Measurements from ENCODE around the gene SHISA4. TPM values are rescaled to one million over a fixed set of nuclear protein-coding genes. Genes with fewer than 3 reads are reported as not detected.

SHISA4 gene
- polyA plus RNA-seq, 1 donor from 2014 or later, result 1.5 TPM

DNA sequence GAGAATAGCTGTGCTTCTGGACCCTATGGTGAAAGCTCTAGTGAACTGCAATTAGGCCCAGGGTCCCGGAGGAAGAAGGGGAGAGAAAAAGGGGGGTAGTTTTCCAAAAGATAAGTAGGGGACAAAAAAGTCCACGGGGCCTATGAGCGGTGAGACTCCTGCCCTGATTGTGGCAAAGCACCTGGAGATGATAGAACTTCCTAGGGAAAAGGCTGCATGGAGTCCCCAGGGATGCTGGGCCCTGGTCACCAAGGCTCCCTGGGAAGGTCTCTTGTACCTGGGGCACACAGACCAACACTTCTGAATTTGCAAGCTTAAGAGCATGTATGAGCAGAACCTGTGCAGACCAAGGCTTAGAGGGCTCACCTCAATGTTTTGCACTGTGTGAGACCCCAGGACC is 5.4 kb upstream of the SHISA4 start:
- H3K4me2 ChIP-seq (ENCODE audit: low read length), result no peak overlapping the region
- no peaks in the 10 kb centered on the region for H3K9me3 ChIP-seq (ENCODE audit: low read length)

DNA sequence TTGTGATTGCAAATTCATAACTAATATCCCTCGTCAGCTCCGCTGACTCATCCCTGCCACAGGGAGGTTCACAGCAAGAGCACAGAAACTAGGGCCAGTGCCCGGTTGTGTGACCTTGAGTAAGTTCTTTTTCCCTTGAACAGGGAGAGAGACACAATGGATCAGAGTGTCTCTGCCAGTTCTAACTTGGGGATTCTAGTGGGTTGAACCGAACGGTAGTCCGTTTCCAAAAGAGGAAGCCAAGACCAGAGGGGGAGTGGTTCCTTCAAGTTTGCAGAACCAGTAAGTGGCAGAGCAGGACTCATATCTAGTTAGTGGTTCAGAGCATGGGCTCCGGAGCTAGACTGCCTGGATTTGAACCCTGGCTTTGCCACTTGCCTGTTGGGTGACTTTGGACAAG is 4.9 kb upstream of the SHISA4 start:
- Histone ChIP-seq H3K79me2 (replicated peaks; ENCODE audit: insufficient read depth, low read length) (no peaks in the 10 kb centered on the region), H3K36me3 (ENCODE audit: insufficient read depth, low read length) (no peaks in the 10 kb centered on the region), H3K4me2 (ENCODE audit: low read length) (no peak overlapping the region), H4K20me1 (ENCODE audit: insufficient read depth) (no peaks in the 10 kb centered on the region), H3K9ac (ENCODE audit: low read length) (no peak overlapping the region), H3K9me3 (ENCODE audit: low read length) (no peaks in the 10 kb centered on the region), H2AFZ (ENCODE audit: low read depth, low read length) (no peak overlapping the region), H3K27ac (ENCODE audit: low read length) (no peak overlapping the region), H3K9me2 (ENCODE audit: insufficient read depth, low read length) (no peaks in the 10 kb centered on the region), H3K27me3 (ENCODE audit: insufficient read depth, low read depth, low read length) (peaks cover 5% of the 10 kb centered on the region), H3K4me3 (ENCODE audit: low read length) (no peak overlapping the region), H3F3A (ENCODE audit: insufficient read depth, low read length, poor library complexity, severe bottlenecking) (no peaks in the 10 kb centered on the region)
- no peak for TF ChIP-seq EP300 (conservative IDR thresholded peaks at IDR 0.05; ENCODE audit: poor library complexity, severe bottlenecking)
- no peak for TF ChIP-seq RAD21 (conservative IDR thresholded peaks at IDR 0.05)
- TF ChIP-seq EZH2 (IDR thresholded peaks at IDR 0.05; ENCODE audit: borderline replicate concordance, insufficient read depth, low read length, poor library complexity, severe bottlenecking), result no peak

More for the DNA sequence above, 5.4 kb upstream of the SHISA4 start:
- Histone ChIP-seq H2AFZ (ENCODE audit: low read depth, low read length) (no peak overlapping the region), H4K20me1 (ENCODE audit: insufficient read depth) (no peaks in the 10 kb centered on the region), H3K9me2 (ENCODE audit: insufficient read depth, low read length) (no peaks in the 10 kb centered on the region), H3K27ac (ENCODE audit: low read length) (no peak overlapping the region), H3K36me3 (ENCODE audit: insufficient read depth, low read length) (no peaks in the 10 kb centered on the region), H3K9ac (ENCODE audit: low read length) (no peak overlapping the region), H3K27me3 (ENCODE audit: insufficient read depth, low read depth, low read length) (no peaks in the 10 kb centered on the region), H3K79me2 (replicated peaks; ENCODE audit: insufficient read depth, low read length) (no peaks in the 10 kb centered on the region), H3K4me3 (ENCODE audit: low read length) (no peak overlapping the region), H3F3A (ENCODE audit: insufficient read depth, low read length, poor library complexity, severe bottlenecking) (no peaks in the 10 kb centered on the region)
- TF ChIP-seq, protein P1, sequence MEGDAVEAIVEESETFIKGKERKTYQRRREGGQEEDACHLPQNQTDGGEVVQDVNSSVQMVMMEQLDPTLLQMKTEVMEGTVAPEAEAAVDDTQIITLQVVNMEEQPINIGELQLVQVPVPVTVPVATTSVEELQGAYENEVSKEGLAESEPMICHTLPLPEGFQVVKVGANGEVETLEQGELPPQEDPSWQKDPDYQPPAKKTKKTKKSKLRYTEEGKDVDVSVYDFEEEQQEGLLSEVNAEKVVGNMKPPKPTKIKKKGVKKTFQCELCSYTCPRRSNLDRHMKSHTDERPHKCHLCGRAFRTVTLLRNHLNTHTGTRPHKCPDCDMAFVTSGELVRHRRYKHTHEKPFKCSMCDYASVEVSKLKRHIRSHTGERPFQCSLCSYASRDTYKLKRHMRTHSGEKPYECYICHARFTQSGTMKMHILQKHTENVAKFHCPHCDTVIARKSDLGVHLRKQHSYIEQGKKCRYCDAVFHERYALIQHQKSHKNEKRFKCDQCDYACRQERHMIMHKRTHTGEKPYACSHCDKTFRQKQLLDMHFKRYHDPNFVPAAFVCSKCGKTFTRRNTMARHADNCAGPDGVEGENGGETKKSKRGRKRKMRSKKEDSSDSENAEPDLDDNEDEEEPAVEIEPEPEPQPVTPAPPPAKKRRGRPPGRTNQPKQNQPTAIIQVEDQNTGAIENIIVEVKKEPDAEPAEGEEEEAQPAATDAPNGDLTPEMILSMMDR (IDR thresholded peaks at IDR 0.05; ENCODE audit: poor library complexity, severe bottlenecking), result no peak
- TF ChIP-seq EZH2 (IDR thresholded peaks at IDR 0.05; ENCODE audit: borderline replicate concordance, insufficient read depth, low read length, poor library complexity, severe bottlenecking) (no peak), RAD21 (conservative IDR thresholded peaks at IDR 0.05) (no peak), TAF1 (IDR thresholded peaks at IDR 0.05; ENCODE audit: low read depth) (no peak), SMC3 (conservative IDR thresholded peaks at IDR 0.05; ENCODE audit: poor library complexity) (no peak), EP300 (conservative IDR thresholded peaks at IDR 0.05; ENCODE audit: poor library complexity, severe bottlenecking) (no peak), POLR2AphosphoS5 (IDR thresholded peaks at IDR 0.05) (no peak), MXI1 (conservative IDR thresholded peaks at IDR 0.05; ENCODE audit: poor library complexity, severe bottlenecking) (no peak)
- TF ChIP-seq, protein P2, sequence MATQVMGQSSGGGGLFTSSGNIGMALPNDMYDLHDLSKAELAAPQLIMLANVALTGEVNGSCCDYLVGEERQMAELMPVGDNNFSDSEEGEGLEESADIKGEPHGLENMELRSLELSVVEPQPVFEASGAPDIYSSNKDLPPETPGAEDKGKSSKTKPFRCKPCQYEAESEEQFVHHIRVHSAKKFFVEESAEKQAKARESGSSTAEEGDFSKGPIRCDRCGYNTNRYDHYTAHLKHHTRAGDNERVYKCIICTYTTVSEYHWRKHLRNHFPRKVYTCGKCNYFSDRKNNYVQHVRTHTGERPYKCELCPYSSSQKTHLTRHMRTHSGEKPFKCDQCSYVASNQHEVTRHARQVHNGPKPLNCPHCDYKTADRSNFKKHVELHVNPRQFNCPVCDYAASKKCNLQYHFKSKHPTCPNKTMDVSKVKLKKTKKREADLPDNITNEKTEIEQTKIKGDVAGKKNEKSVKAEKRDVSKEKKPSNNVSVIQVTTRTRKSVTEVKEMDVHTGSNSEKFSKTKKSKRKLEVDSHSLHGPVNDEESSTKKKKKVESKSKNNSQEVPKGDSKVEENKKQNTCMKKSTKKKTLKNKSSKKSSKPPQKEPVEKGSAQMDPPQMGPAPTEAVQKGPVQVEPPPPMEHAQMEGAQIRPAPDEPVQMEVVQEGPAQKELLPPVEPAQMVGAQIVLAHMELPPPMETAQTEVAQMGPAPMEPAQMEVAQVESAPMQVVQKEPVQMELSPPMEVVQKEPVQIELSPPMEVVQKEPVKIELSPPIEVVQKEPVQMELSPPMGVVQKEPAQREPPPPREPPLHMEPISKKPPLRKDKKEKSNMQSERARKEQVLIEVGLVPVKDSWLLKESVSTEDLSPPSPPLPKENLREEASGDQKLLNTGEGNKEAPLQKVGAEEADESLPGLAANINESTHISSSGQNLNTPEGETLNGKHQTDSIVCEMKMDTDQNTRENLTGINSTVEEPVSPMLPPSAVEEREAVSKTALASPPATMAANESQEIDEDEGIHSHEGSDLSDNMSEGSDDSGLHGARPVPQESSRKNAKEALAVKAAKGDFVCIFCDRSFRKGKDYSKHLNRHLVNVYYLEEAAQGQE (IDR thresholded peaks at IDR 0.05; ENCODE audit: borderline replicate concordance), result no peak
